HG03097 (cell line): ENCODE data around the gene DCHS1.

Experiments used
- ATAC-seq: cut with Tn5 transposase; IDR thresholded peaks from one replicate; pipeline ENCODE4 v1.9.1; 2021; ENCODE audit not compliant: unreplicated experiment, low FRiP score

DCHS1 gene

GRCh38 chr11:6646918-6647679 lies 8.5 kb downstream of the DCHS1 start:
- ATAC-seq, result peak; percentile 68

DNA sequence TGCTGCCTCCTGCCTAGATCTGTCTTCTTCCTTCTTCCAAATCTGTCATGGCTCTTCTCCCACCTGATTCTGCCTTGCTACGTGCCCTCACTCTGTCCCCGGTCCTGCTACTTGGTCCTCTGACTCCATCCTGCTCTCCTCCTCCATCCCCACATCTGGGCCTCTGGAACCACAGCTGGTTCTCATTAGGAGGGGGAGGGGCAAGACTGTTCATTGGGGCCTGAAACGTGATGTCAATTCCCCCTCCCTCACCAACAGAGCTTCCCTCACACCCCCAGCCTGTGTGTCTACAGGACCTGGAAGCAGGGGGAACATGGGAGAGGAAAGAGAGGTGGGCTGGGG lies 9.1 kb downstream of the DCHS1 start:
- ATAC-seq, result no peak

DNA sequence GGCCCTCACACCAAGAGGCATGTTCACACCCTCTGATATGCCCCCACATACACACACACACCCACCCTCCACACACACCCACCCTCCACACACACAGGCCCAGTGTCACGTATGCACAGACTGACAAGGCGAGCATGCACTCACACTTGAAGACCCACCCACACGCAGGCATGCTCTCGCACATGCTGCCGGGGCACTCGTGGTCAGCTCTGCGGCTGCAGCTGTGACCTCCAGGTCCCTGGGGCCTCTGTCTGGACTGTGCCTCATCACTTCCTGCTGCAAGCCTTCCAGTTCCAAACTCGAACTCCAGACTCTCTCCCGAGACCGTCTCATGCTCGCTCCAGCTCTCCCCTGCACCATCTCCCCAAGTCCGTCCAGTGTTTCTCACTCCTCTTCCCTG lies 9.5 kb downstream of the DCHS1 start:
- no peak for ATAC-seq

DNA sequence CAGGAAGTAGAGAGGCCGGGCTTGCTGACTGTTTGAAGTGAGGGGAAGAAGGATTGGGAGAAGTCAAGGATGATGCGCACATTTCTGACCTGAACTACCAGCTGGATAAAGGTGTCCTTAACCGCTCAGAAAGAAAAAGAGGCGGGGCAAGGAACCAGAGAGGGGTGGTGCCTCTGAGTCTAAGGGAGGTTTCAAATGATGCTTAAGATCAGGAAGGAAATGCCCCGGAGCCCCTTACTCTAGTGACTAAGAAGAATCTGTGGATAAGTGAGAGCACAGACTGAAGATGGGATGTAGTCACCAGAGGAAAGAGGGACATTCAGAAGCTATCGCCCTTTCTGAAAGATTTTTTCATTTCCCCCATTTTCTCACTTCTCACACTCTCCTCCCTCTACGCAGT lies 12.7 kb downstream of the DCHS1 start:
- ATAC-seq, result no peak

GRCh38 chr11:6640985-6641701 lies 14.5 kb downstream of the DCHS1 start:
- no peak for ATAC-seq

GRCh38 chr11:6640036-6640984 lies 15.3 kb downstream of the DCHS1 start:
- ATAC-seq, result no peak

DNA sequence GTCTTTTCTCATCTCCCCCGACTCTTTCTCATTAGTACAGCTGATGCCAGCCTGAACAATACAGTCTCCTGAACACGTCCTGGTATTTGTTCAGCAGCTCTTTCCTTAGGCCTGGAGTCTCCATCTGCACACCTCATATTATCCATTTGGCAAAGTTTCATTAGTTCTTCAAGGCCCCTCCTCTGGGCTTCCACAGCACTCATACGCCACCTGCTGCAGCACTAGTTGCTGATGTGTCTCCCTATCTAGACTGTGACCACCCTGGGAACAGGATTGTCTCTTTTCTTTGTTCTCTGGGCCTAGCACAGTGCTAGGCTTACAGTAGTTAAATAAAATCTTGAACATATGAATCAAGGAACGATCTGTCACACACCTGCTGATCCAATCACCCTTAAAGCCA lies 17.2 kb downstream of the DCHS1 start:
- ATAC-seq, result no peak

- no peak for ATAC-seq
Measured at GRCh38 chr11:6637871-6638270, 17.7 kb downstream of the DCHS1 start.

DNA sequence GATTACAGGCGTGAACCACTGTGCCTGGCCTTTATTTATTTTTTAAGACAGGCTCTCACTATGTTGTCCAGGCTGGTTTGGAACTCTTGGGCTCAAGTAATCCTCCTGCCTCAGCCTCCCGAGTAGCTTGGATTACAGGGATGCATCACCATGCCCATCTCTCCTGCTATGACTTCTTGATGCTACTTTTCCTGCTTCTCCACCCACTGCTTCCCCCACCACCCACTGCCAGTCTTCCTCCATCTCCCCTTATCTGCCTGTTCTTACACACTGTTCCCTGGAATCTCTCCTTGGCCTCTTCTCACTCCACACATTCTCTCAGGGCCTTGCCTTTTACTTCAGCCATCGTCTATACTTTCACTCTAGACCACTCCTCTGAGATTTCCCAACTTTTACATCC lies 19.1 kb downstream of the DCHS1 start:
- no peak for ATAC-seq

DNA sequence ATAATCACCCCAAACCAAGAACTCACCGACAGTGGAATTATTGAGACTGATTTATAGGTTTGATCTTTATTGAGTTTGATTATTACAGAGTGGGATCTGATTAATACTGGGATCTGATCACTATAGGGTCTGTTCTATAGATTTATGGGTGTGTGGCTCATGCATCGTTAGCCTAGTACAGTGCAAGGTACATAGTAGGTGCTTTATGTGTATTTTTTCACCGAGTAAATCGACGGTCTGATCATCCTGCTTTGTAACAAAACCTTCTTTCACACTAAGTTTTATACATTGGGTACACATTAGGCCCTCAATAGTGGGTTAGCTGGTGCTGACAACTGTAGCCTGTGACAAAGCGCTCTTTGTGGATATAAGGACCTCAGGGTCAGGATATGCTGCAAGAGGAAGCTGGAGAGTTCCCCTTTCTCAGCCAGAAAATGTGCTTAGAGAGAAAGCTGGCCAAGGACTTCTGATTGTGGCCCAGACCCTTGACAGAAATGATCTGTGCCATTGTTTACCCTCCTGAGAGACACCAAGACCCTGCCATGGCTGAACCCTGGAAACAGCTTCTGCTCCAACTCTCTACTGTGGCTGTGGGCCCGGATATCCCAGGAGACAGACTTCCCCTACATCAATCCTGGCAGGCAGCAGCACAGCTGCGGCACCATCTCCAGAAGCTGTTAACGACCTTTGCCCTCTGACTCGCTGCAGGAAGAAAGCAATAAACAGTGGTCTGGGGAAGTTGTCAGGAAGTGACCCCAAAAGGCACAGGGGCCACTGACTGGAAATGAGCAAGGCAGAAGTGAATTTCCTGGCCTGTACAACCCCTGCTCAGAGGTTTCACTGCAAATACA lies 20.3 kb downstream of the DCHS1 start:
- no peak for ATAC-seq

- ATAC-seq, result no peak
Measured at GRCh38 chr11:6634534-6634933, 21.1 kb downstream of the DCHS1 start.

DNA sequence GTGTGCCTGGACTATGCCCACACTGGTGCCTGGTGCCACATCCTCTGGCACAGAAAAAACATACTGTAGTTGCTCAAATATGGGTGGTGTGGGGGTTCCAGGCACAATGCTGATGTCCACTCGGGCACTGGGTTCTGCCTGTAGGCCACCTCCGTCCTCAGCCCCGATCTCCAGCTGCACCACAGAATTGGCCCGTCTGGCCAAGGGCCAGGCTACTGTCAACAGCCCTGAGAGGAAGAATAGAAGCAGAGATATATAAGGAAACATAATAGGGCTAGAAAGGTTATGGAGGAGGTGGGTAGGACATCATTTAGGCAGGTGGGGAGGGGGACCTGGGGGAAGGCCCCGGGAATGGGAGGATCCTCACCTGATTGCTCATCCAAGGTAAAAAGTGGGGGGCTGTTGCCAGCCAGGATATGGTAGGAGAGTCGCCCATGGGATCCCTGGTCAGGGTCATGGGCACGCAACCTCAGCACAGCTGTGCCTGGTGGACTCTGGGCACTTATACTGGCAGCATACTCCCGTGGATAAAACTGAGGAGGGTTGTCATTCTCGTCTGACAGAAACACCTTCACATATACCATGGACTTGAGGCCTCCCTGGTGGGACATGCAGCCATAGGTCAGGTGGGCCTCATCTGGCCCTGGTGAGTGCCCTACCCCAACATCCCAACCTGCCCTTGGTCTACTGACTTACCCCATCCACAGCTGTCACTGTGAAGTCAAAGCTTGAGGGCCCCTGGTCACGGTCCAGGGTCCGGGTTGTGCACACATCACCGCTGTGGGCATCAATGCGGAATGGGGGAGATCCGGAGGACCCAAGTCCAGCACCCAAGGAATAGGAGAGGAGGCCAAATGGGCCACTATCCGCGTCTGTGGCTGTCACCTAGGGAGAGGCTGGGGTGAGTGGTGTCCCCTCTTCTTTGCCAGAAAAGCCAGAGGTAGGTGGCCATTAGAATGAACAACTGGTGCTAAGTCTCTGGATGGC lies 21.9 kb downstream of the DCHS1 start:
- ATAC-seq, result no peak

DNA sequence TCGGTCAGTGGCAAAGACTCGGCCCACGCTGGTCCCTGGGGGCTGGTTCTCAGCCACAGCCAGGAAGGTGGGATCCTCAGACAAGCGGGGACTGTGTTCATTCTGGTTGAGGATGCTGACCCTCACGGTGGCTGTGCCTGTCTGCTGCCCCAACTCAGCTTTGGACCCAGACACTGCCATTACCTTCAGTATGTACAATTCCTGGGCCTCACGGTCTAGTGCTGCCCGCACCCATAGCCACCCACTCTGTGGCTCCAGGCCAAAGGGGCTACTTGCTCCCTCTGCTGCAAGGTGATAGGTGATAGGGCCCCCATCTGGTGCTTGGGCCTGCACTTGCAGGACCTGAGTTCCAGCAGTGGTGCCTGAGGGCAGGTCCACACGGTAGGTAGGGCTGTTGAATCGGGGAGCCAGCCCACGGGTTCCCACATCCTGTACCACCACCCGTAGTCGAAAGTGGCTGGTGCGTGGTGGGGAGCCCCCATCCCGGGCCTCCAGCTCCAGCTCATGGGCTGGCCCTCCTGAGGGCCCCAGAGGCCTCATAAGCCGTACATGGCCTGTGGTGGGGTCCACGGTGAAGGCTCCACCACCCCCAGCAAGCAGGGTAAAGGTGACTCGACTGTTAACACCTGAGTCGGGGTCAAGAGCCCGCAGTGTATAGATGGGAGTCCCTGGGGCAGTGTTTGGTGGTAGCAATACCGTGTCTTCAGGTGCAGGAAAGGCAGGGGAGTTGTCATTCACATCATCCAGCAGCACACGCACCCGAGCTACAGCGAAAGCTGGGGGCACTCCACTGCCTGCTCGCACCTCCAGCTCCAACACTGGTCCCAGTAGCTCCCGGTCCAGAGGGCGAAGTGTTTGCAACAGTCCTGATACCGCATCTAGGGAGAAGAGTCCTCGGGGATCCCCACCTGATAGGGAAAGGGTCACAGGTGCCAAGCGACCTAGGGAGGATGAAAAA lies 23.2 kb downstream of the DCHS1 start:
- ATAC-seq, result no peak

GRCh38 chr11:6631361-6631890 lies 24.2 kb downstream of the DCHS1 start:
- no peak for ATAC-seq

DNA sequence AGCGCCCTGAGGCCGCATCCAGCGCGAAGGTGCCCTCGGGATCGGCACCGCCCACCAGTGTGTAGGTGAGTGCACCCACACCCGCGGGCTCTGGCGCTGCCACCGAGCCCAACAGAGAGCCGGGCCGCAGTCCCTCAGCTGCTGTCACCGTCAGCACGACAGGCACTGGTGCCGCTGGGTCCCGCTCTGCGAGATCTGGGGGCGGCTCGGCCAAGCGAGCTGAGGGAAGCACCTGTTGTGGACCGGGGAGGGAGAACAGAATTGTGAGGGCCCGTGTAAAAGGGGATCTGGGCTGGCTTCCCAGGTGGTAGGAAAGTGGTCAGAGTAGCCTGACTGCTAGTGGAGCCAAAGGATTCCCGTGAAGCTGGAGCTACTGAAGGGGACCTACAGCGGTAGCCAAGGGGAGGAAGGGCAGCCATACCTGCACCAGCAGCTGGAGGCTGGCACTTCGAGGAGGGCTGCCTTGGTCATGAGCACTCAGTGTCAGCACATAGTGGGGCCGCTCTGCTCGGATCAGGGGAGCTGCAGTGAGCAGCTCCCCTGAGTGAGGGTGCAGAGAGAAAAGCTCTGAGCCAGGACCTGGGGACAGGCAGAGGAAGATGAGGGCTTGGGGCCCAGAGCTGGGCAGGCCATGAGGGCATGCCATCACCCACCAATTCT lies 24.8 kb downstream of the DCHS1 start:
- ATAC-seq, result no peak

GRCh38 chr11:6629892-6630631 lies 25.5 kb downstream of the DCHS1 start:
- no peak for ATAC-seq

- no peak for ATAC-seq
Measured at GRCh38 chr11:6629573-6629891, 26.1 kb downstream of the DCHS1 start.
